SK-N-SH (cell line): Measurements from ENCODE around the gene ZNF304.

Experiments
- CTCF ChIP-seq: fragments of 200-600 bp; sonication (generic); IDR thresholded peaks from 2 replicates; pipeline ENCODE4 v1.6.1; 2017; ENCODE audit warnings: antibody characterized with exemption, mild to moderate bottlenecking, moderate library complexity
- JUND ChIP-seq: IDR thresholded peaks from 2 replicates; pipeline ENCODE4 v1.4.0; 2012
- RCOR1 ChIP-seq: fragments of 150-350 bp; IDR thresholded peaks from 2 replicates; pipeline ENCODE4 v1.6.1; 2017; ENCODE audit warnings: antibody characterized with exemption, low read length

DNA sequence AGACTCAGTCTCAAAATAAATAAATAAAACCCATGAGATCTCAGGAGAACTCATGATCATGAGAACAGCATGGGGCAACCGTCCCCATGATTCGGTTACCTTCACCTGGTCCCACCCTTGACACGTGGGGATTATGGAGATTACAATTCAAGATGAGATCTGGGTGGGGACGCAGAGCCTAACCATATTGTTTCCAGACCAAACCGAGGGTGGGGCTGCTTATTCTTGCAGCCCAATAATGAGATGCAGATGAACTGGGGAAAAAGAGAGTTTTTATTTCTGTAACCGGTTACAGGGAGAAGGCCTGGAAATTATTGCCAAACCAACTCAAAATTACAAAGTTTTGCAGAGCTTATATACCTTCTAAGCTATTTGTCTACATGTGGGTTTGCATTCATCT lies 25.1 kb downstream of the ZNF304 start:
- TF ChIP-seq CTCF (no peak), RCOR1 (no peak), JUND (no peak)
